ENCODE results near the gene KAT6B. TPM values are rescaled to one million over a fixed set of nuclear protein-coding genes. Genes with fewer than 3 reads are reported as not detected.
A peak's percentile ranks its signal among the peaks of the same experiment; 100 is the strongest.

The KAT6B gene
- total and polyA plus RNA-seq, 10 of the 15 experiments (the other 5 are each of a cell fraction or from before 2014, with no cell fraction given), result 2.7 to 22.6 (median 15.7) TPM

- Histone ChIP-seq H3K27me3 (replicated peaks in 1 of 2; ENCODE audit: control insufficient read depth in 2 of 2, insufficient read depth in 2 of 2, low read length in 1 of 2) (no peaks in the 10 kb centered on the region), H3K4me1 (ENCODE audit: control insufficient read depth, insufficient read depth, low read length) (peaks cover 19% of the 10 kb centered on the region), H3K4me2 (ENCODE audit: control insufficient read depth, insufficient read depth) (no peak overlapping the region), H2AFZ (ENCODE audit: control insufficient read depth, low read depth, low read length) (no peak overlapping the region), H3K36me3 (ENCODE audit: control insufficient read depth in 2 of 2, insufficient read depth in 2 of 2, low read length in 1 of 2) (peaks cover 0 to 9% of the 10 kb centered on the region in 2 experiments; a peak in 2 of 4 replicates), H3K4me3 (no peak overlapping the region), H3K27ac (ENCODE audit: control insufficient read depth, insufficient read depth) (peak overlapping the region; percentile 4; the same call in 1 of the 2 replicates), H3K79me2 (ENCODE audit: control insufficient read depth, insufficient read depth, low read length) (peaks cover 68% of the 10 kb centered on the region), H3K9me3 (replicated peaks; ENCODE audit: control insufficient read depth, insufficient read depth, low read length) (no peaks in the 10 kb centered on the region), H3K9ac (ENCODE audit: control insufficient read depth, insufficient read depth, low read length) (no peak overlapping the region), H4K20me1 (ENCODE audit: control insufficient read depth, insufficient read depth) (no peaks in the 10 kb centered on the region)
- in situ Hi-C loops (cut with MboI) (no loop called here), intact Hi-C loops (cut with micrococcal nuclease; ENCODE audit: unreplicated experiment) (no loop called here)
- DNase-seq (ENCODE audit: low read depth, low spot score), result no peak
- RAD21 ChIA-PET (ENCODE audit: unreplicated experiment), result interaction anchor here (0.7 to 1.4 kb wide), 8 partner anchors 11 to 83 kb away, joined by 3 to 7 read pairs (median 3); partner anchors contain the start of gene KAT6B
- TF ChIP-seq PML (IDR thresholded peaks at IDR 0.05; ENCODE audit: low read length) (no peak), FOXM1 (IDR thresholded peaks at IDR 0.05; ENCODE audit: low read depth, low read length) (no peak), SUPT20H (IDR thresholded peaks at IDR 0.05; ENCODE audit: borderline replicate concordance, control insufficient read depth, low read depth, low read length) (no peak), SMARCA5 (IDR thresholded peaks at IDR 0.05) (no peak), KAT2A (conservative IDR thresholded peaks at IDR 0.05; ENCODE audit: control insufficient read depth, low read depth, low read length) (no peak), CBX3 (IDR thresholded peaks at IDR 0.05; ENCODE audit: borderline replicate concordance, low read depth) (no peak), MEF2B (IDR thresholded peaks at IDR 0.05; ENCODE audit: partially characterized antibody, poor library complexity, severe bottlenecking) (no peak), ZBED1 (IDR thresholded peaks at IDR 0.05; ENCODE audit: borderline replicate concordance) (no peak), MLLT1 (IDR thresholded peaks at IDR 0.05) (no peak), IRF4 (IDR thresholded peaks at IDR 0.05; ENCODE audit: low read depth, low read length) (no peak), NR2C2 (IDR thresholded peaks at IDR 0.05; ENCODE audit: borderline replicate concordance, control insufficient read depth, insufficient read length, low read depth) (no peak)
- TF ChIP-seq, protein P1, sequence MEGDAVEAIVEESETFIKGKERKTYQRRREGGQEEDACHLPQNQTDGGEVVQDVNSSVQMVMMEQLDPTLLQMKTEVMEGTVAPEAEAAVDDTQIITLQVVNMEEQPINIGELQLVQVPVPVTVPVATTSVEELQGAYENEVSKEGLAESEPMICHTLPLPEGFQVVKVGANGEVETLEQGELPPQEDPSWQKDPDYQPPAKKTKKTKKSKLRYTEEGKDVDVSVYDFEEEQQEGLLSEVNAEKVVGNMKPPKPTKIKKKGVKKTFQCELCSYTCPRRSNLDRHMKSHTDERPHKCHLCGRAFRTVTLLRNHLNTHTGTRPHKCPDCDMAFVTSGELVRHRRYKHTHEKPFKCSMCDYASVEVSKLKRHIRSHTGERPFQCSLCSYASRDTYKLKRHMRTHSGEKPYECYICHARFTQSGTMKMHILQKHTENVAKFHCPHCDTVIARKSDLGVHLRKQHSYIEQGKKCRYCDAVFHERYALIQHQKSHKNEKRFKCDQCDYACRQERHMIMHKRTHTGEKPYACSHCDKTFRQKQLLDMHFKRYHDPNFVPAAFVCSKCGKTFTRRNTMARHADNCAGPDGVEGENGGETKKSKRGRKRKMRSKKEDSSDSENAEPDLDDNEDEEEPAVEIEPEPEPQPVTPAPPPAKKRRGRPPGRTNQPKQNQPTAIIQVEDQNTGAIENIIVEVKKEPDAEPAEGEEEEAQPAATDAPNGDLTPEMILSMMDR (IDR thresholded peaks at IDR 0.05 in 2 of 3, conservative IDR thresholded peaks at IDR 0.05 in 1 of 3; ENCODE audit: control insufficient read depth in 2 of 3, extremely low read depth in 1 of 3, insufficient read depth in 1 of 3, low read depth in 3 of 3, low read length in 3 of 3), result no peak
- TF ChIP-seq, protein P2, sequence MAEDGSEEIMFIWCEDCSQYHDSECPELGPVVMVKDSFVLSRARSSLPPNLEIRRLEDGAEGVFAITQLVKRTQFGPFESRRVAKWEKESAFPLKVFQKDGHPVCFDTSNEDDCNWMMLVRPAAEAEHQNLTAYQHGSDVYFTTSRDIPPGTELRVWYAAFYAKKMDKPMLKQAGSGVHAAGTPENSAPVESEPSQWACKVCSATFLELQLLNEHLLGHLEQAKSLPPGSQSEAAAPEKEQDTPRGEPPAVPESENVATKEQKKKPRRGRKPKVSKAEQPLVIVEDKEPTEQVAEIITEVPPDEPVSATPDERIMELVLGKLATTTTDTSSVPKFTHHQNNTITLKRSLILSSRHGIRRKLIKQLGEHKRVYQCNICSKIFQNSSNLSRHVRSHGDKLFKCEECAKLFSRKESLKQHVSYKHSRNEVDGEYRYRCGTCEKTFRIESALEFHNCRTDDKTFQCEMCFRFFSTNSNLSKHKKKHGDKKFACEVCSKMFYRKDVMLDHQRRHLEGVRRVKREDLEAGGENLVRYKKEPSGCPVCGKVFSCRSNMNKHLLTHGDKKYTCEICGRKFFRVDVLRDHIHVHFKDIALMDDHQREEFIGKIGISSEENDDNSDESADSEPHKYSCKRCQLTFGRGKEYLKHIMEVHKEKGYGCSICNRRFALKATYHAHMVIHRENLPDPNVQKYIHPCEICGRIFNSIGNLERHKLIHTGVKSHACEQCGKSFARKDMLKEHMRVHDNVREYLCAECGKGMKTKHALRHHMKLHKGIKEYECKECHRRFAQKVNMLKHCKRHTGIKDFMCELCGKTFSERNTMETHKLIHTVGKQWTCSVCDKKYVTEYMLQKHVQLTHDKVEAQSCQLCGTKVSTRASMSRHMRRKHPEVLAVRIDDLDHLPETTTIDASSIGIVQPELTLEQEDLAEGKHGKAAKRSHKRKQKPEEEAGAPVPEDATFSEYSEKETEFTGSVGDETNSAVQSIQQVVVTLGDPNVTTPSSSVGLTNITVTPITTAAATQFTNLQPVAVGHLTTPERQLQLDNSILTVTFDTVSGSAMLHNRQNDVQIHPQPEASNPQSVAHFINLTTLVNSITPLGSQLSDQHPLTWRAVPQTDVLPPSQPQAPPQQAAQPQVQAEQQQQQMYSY (CRISPR knock-in tag; IDR thresholded peaks at IDR 0.05), result no peak
- TF ChIP-seq, protein P3, sequence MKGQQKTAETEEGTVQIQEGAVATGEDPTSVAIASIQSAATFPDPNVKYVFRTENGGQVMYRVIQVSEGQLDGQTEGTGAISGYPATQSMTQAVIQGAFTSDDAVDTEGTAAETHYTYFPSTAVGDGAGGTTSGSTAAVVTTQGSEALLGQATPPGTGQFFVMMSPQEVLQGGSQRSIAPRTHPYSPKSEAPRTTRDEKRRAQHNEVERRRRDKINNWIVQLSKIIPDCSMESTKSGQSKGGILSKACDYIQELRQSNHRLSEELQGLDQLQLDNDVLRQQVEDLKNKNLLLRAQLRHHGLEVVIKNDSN (IDR thresholded peaks at IDR 0.05; ENCODE audit: borderline replicate concordance, extremely low read length, insufficient read depth, low read depth, low read length), result no peak
- no peak for FAIRE-seq
- POLR2A ChIA-PET, result interaction anchor here (0.7 to 1.0 kb wide), 2 partner anchors 10 to 21 kb away, joined by 4 to 7 read pairs; no protein-coding TSS in a partner anchor
- no TSS peak for BruUV-seq (replicated peaks)
- SMC1A ChIA-PET (ENCODE audit: uncharacterized antibody, unreplicated experiment), result interaction anchor here (0.8 to 16.3 kb wide), 6 partner anchors 16 to 265 kb away, joined by 3 to 175 read pairs (median 10); no protein-coding TSS in a partner anchor
- CTCF ChIA-PET, result interaction anchor here (0.8 to 1.4 kb wide), 4 partner anchors 10 to 168 kb away, joined by 3 to 5 read pairs (median 3); no protein-coding TSS in a partner anchor
- no peak for ATAC-seq
These were observed 25.4 kb downstream of the KAT6B start for GRCh38 chr10:74851831-74852230.
